Measurements from ENCODE around the gene DLG2. TPM values are rescaled to one million over a fixed set of nuclear protein-coding genes. Genes with fewer than 3 reads are reported as not detected.

The DLG2 gene
- total RNA-seq, 1 donor from 2014 or later, result 2.1 TPM

DNA sequence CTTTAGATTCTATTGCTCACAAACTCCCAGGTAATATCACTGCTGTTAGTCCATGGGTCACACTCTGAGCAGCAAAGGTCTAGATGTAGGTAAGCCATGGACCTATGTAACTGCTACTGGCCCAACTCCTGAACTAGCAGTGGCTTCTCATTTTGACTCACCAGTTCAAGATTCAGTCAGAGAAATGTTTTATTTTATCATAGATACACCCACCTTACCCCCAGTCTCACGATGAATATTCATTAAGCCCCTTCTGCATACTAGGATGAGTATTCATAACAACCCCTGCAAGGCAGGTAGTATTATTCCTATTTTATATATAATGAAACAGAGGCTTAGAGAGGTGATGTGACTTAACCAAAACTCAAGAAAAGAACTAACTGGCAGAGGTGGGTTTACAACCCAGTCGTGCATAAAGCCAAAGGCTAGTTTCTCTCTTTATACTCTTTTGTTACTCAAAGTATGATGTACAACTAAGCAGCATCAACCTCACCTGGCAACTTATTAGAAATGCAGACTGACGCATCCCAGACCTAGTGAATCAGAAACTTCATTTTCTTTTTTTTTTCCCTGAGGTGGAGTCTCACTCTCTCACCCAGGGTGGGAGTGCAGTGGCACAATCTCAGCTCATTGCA is 1383.4 kb downstream of the DLG2 start:
- TF ChIP-seq CTCF (conservative IDR thresholded peaks at IDR 0.05), result no peak
- Mint-ChIP-seq H3K9me3 (no peaks in the 10 kb centered on the region), H3K27me3 (ENCODE audit: low read depth) (no peaks in the 10 kb centered on the region), H3K4me1 (no peaks in the 10 kb centered on the region), H3K27ac (ENCODE audit: unreplicated experiment) (no peak overlapping the region), H3K4me3 (no peak overlapping the region), H3K36me3 (ENCODE audit: low read depth) (no peaks in the 10 kb centered on the region)
- DNase-seq (ENCODE audit: low read depth, low spot score), result no peak

- Mint-ChIP-seq H3K4me3 (no peak overlapping the region), H3K27ac (ENCODE audit: unreplicated experiment) (no peak overlapping the region), H3K27me3 (ENCODE audit: low read depth) (no peaks in the 10 kb centered on the region), H3K9me3 (no peaks in the 10 kb centered on the region), H3K4me1 (no peaks in the 10 kb centered on the region), H3K36me3 (ENCODE audit: low read depth) (no peaks in the 10 kb centered on the region)
- no peak for DNase-seq (ENCODE audit: low read depth, low spot score)
- TF ChIP-seq CTCF (conservative IDR thresholded peaks at IDR 0.05), result no peak
Observed at GRCh38 chr11:84241343-84242131, 1385.6 kb downstream of the DLG2 start.

GRCh38 chr11:84240847-84241246 is 1386.3 kb downstream of the DLG2 start:
- TF ChIP-seq CTCF (conservative IDR thresholded peaks at IDR 0.05), result no peak
- no peaks in the 10 kb centered on the region for H3K9me3 Mint-ChIP-seq
- H3K4me3 Mint-ChIP-seq, result no peak overlapping the region
- H3K4me1 Mint-ChIP-seq, result no peaks in the 10 kb centered on the region
- H3K36me3 Mint-ChIP-seq (ENCODE audit: low read depth), result no peaks in the 10 kb centered on the region
- no peaks in the 10 kb centered on the region for H3K27me3 Mint-ChIP-seq (ENCODE audit: low read depth)
- no peak overlapping the region for H3K27ac Mint-ChIP-seq (ENCODE audit: unreplicated experiment)
- DNase-seq (ENCODE audit: low read depth, low spot score), result no peak

- no peaks in the 10 kb centered on the region for H3K9me3 Mint-ChIP-seq
- no peak overlapping the region for H3K4me3 Mint-ChIP-seq
- H3K27me3 Mint-ChIP-seq (ENCODE audit: low read depth), result no peaks in the 10 kb centered on the region
- no peak overlapping the region for H3K27ac Mint-ChIP-seq (ENCODE audit: unreplicated experiment)
- H3K36me3 Mint-ChIP-seq (ENCODE audit: low read depth), result no peaks in the 10 kb centered on the region
- peaks cover 10% of the 10 kb centered on the region for H3K4me1 Mint-ChIP-seq
- no peak for TF ChIP-seq CTCF (conservative IDR thresholded peaks at IDR 0.05)
- no peak for DNase-seq (ENCODE audit: low read depth, low spot score)
Observed at GRCh38 chr11:84236436-84236835, 1390.7 kb downstream of the DLG2 start.

DNA sequence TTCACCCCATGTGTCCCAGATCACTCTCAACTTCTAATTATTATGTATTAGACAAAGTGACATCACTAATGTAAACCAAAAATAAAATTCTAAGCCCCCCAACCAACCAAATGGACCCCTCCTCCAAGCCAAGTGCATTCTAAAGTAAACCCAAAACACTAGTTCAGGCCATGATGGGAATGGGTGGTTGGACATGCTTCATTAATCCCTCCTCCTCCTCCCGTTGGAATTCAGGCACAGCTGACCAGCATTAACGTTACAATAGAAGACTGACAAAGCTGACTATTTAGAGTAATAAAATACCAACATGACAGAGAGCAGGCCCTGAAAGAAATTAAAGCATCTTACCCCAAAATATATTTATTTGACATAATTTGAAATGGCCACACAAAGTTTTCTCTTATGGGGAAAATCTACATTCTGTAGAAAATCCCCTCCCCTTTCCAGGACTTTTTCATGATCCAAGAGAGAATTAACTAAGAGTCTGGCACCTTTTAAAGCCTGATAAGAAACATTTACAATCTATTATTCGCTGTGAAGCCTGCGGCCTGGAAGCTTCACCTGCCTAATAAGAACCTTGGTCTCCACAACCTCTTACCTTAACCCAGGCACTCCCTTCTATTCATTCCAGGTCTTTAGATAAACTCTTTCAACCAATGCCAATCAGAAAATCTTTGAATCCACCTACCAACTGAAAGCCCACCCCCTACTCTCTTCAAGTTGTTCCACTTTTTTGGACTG is 1392.5 kb downstream of the DLG2 start:
- no peak for DNase-seq (ENCODE audit: low read depth, low spot score)

More for the DNA sequence above, 1392.5 kb downstream of the DLG2 start:
- Mint-ChIP-seq H3K9me3 (no peaks in the 10 kb centered on the region), H3K4me3 (no peak overlapping the region), H3K36me3 (ENCODE audit: low read depth) (no peaks in the 10 kb centered on the region), H3K27ac (ENCODE audit: unreplicated experiment) (peak overlapping the region; percentile 69), H3K4me1 (peaks cover 10% of the 10 kb centered on the region), H3K27me3 (ENCODE audit: low read depth) (no peaks in the 10 kb centered on the region)
- TF ChIP-seq CTCF (conservative IDR thresholded peaks at IDR 0.05), result no peak
